Endothelial cell of umbilical vein (primary cell): ENCODE measurements around the gene TXNRD1. TPM values are rescaled to one million over a fixed set of nuclear protein-coding genes. Genes with fewer than 3 reads are reported as not detected.

Source experiments
- BruUV-seq: library from RNA; stranded (reverse); fragments of 400-500 nt; replicated peaks from 2 replicates; lab custom pipeline; 2021; lab: Mats Ljungman, UMichigan
- CTCF ChIA-PET: fragments of 300-600, 350-600 bp; sonication (Branson Sonifier 250); formaldehyde crosslinking; loops from one replicate; lab custom pipeline; 2021; ENCODE audit warnings: antibody characterized with exemption, inconsistent platforms; lab: Charles Lee
- POLR2A ChIA-PET: fragments of 300-600, 350-600 bp; sonication (Branson Sonifier 250); formaldehyde crosslinking; loops from one replicate; lab custom pipeline; 2021; ENCODE audit warnings: antibody characterized with exemption, inconsistent platforms; lab: Charles Lee
- DNase-seq: peaks from one replicate; pipeline ENCODE4 v3.0.0-alpha.2; 2011; ENCODE audit warnings: low read depth, low spot score
- FAIRE-seq: peaks from 2 replicates; lab custom pipeline; 2011; peaks lifted over from hg19 to GRCh38; lab: Jason Lieb, UNC
- H2AFZ ChIP-seq: 2 replicates; pipeline ENCODE4 v1.6.0; 2012; ENCODE audit warnings: low read depth, low read length, control low read depth, inconsistent platforms
- H3K27ac ChIP-seq: 2 replicates; pipeline ENCODE4 v1.5.1; 2011; ENCODE audit warnings: low read depth, mild to moderate bottlenecking, control low read depth, low read length, moderate library complexity; ENCODE audit not compliant: insufficient read depth
- H3K27me3 ChIP-seq, 2 experiments: 2 replicates each; pipeline versions ENCODE4 v1.6.0 to v1.6.1; 2011; ENCODE audit warnings: low read length in 2 of 2, mixed read lengths in 1 of 2; ENCODE audit not compliant: control insufficient read depth in 2 of 2, insufficient read depth in 2 of 2
- H3K36me3 ChIP-seq, 2 experiments: 2 replicates in 1 of 2; 3 replicates in 1 of 2; pipeline ENCODE4 v1.5.1; 2011; ENCODE audit warnings: low read length in 2 of 2, mild to moderate bottlenecking in 1 of 2, moderate library complexity in 1 of 2; ENCODE audit not compliant: control insufficient read depth in 2 of 2, insufficient read depth in 2 of 2; ENCODE audit errors: extremely low read depth in 1 of 2
- H3K4me1 ChIP-seq: 3 replicates; pipeline ENCODE4 v1.5.1; 2011; ENCODE audit warnings: mild to moderate bottlenecking, low read length; ENCODE audit not compliant: control insufficient read depth, insufficient read depth; ENCODE audit errors: extremely low read depth
- H3K4me2 ChIP-seq: 2 replicates; pipeline ENCODE4 v1.6.1; 2011; ENCODE audit warnings: low read length, control low read depth, mixed read lengths; ENCODE audit not compliant: insufficient read depth
- H3K4me3 ChIP-seq, 3 experiments: fragments of 200-600 bp in 1 of 3; sonication (generic), shearing (Covaris generic) in 1 of 3; replicated peaks in 1 of 3; 2 replicates each; pipeline ENCODE4 v1.5.1; 2011 to 2016; ENCODE audit warnings: control low read depth in 3 of 3, low read length in 3 of 3, mild to moderate bottlenecking in 2 of 3, inconsistent platforms in 1 of 3, low read depth in 1 of 3, moderate library complexity in 1 of 3; ENCODE audit not compliant: insufficient read depth in 1 of 3
- H3K79me2 ChIP-seq: 2 replicates; pipeline ENCODE4 v1.6.0; 2012; ENCODE audit warnings: low read length, inconsistent platforms; ENCODE audit not compliant: control insufficient read depth, insufficient read depth
- H3K9ac ChIP-seq: replicated peaks from 2 replicates; pipeline ENCODE3; 2011; ENCODE audit warnings: low read length, control low read depth; ENCODE audit not compliant: insufficient read depth; ENCODE audit errors: extremely low read depth
- H3K9me1 ChIP-seq: replicated peaks from 3 replicates; pipeline ENCODE4 v1.6.0; 2011; ENCODE audit warnings: mild to moderate bottlenecking, low read length; ENCODE audit not compliant: control insufficient read depth, insufficient read depth; ENCODE audit errors: extremely low read depth
- H3K9me3 ChIP-seq: replicated peaks from 2 replicates; pipeline ENCODE4 v1.5.1; 2012; ENCODE audit warnings: low read length, inconsistent platforms; ENCODE audit not compliant: control insufficient read depth, insufficient read depth
- H4K20me1 ChIP-seq: replicated peaks from 2 replicates; pipeline ENCODE3; 2011; ENCODE audit warnings: mild to moderate bottlenecking, low read length; ENCODE audit not compliant: control insufficient read depth, insufficient read depth; ENCODE audit errors: extremely low read depth
- CTCF ChIP-seq, 2 donors: IDR thresholded peaks; 1 replicate in 1 of 2; 2 replicates in 1 of 2; pipeline ENCODE4 v1.5.1; 2011; ENCODE audit warnings: low read length in 2 of 2, mild to moderate bottlenecking in 2 of 2, moderate library complexity in 2 of 2, control low read depth in 1 of 2, inconsistent platforms in 1 of 2, low read depth in 1 of 2; ENCODE audit not compliant: insufficient read depth in 1 of 2; ENCODE audit errors: extremely low read depth in 1 of 2
- EZH2 ChIP-seq: IDR thresholded peaks from 2 replicates; pipeline ENCODE4 v1.6.1; 2012; ENCODE audit warnings: borderline replicate concordance, low read depth, mild to moderate bottlenecking, moderate library complexity, low read length, inconsistent platforms; ENCODE audit not compliant: severe bottlenecking
- FOS ChIP-seq: IDR thresholded peaks from 2 replicates; pipeline ENCODE4 v1.6.1; 2011; ENCODE audit warnings: mild to moderate bottlenecking, low read length, moderate library complexity, borderline replicate concordance; ENCODE audit not compliant: insufficient read depth
- GATA2 ChIP-seq: IDR thresholded peaks from 2 replicates; pipeline ENCODE4 v1.7.0; 2011; ENCODE audit warnings: low read depth, mild to moderate bottlenecking, moderate library complexity, mixed read lengths, low read length; ENCODE audit not compliant: insufficient read length, insufficient read depth
- JUN ChIP-seq: IDR thresholded peaks from 2 replicates; pipeline ENCODE4 v1.6.1; 2011; ENCODE audit warnings: borderline replicate concordance, low read depth; ENCODE audit not compliant: insufficient read length, insufficient read depth
- MAX ChIP-seq: IDR thresholded peaks from 2 replicates; pipeline ENCODE4 v1.6.1; 2011; ENCODE audit not compliant: insufficient read depth, insufficient read length
- MYC ChIP-seq: IDR thresholded peaks from one replicate; pipeline ENCODE4 v1.6.1; 2011; ENCODE audit warnings: mild to moderate bottlenecking, low read depth, low read length
- POLR2A ChIP-seq: IDR thresholded peaks from 2 replicates; pipeline ENCODE4 v1.6.1; 2012; ENCODE audit warnings: low read depth, mild to moderate bottlenecking, control low read depth, low read length
- POLR2AphosphoS5 ChIP-seq: IDR thresholded peaks from 2 replicates; pipeline ENCODE4 v1.6.1; 2012; ENCODE audit warnings: low read depth, mild to moderate bottlenecking, control low read depth, low read length, moderate library complexity; ENCODE audit not compliant: insufficient read depth
- dilution Hi-C: fragments of 300-500 bp; cut with MboI; formaldehyde crosslinking; loops from one replicate; pipeline ENCODE4 v1.15.0; 2019; ENCODE audit warnings: low sequenced_read_pairs; ENCODE audit not compliant: extremely low pct_ligation_motif_present
- intact Hi-C: fragments of 100-400 bp; cut with micrococcal nuclease; formaldehyde crosslinking; loops from one replicate; pipeline ENCODE4 v1.10.0; 2022
- polyA plus RNA-seq, 4 experiments: library from polyadenylated mRNA; depleted of rRNA in 3 of 4; stranded (reverse) in 3 of 4; unstranded in 1 of 4; fragments of >200 nt; gene quantifications; 2 replicates each; pipeline versions ENCODE4 v1.2.1 to v1.2.3, GENCODE V29; 2011 to 2012; ENCODE audit warnings: missing spikeins in 1 of 4
- total RNA-seq: library from RNA; stranded (reverse); gene quantifications from 2 replicates; pipeline ENCODE4 v1.2.3, GENCODE V29; 2021

The TXNRD1 gene
- total and polyA plus RNA-seq, 2 donors (not counting 3 experiments of a cell fraction or from before 2014, with no cell fraction given) = 309 to 566 TPM

GRCh38 chr12:104354868-104355570 is 139.4 kb downstream of the TXNRD1 start:
- H3K79me2 ChIP-seq = peaks cover 8% of the 10 kb centered on the region
- ChIA-PET CTCF (no interaction called here), POLR2A (no interaction called here)
- no TSS peak for BruUV-seq
- dilution Hi-C loops = no loop called here
- no peak overlapping the region for H3K27ac ChIP-seq
- DNase-seq (no peak), FAIRE-seq (no peak)
- intact Hi-C loops = no loop called here
- peaks cover 12 to 16% of the 10 kb centered on the region in 2 experiments for H3K36me3 ChIP-seq
- TF ChIP-seq MYC (no peak), CTCF (IDR thresholded peaks at IDR 0.05; ENCODE audit: extremely low read depth in 1 of 2, insufficient read depth in 1 of 2, low read depth in 1 of 2, low read length in 2 of 2) (no peak), EZH2 (no peak), GATA2 (no peak), FOS (no peak), POLR2AphosphoS5 (no peak), JUN (no peak), MAX (no peak), POLR2A (no peak)
- peaks cover 3% of the 10 kb centered on the region for H4K20me1 ChIP-seq
- H3K27me3 ChIP-seq = no peaks in the 10 kb centered on the region
- H3K4me3 ChIP-seq = no peak overlapping the region
- no peak overlapping the region for H3K4me2 ChIP-seq
- no peaks in the 10 kb centered on the region for H3K9me1 ChIP-seq
- H2AFZ ChIP-seq = no peak overlapping the region
- H3K4me1 ChIP-seq = no peaks in the 10 kb centered on the region
- H3K9ac ChIP-seq = no peak overlapping the region
- no peaks in the 10 kb centered on the region for H3K9me3 ChIP-seq
